Neutrophil (primary cell): ENCODE results near the gene FBXL17.

Source experiments
- H3K27ac ChIP-seq: fragments of 200-600 bp; sonication (generic); 2 replicates; pipeline ENCODE4 v1.5.1; 2016; ENCODE audit warnings: mild to moderate bottlenecking, moderate library complexity
- H3K27me3 ChIP-seq: fragments of 200-600 bp; sonication (generic); 2 replicates; pipeline ENCODE4 v1.6.0; 2016; ENCODE audit warnings: mild to moderate bottlenecking
- H3K36me3 ChIP-seq: fragments of 200-600 bp; sonication (generic); 2 replicates; pipeline ENCODE4 v1.5.1; 2017
- H3K4me1 ChIP-seq, 2 experiments: fragments of 200-600 bp in 1 of 2; sonication (generic) in 1 of 2; 1 replicate in 1 of 2; 2 replicates in 1 of 2; pipeline versions ENCODE4 v1.5.1 to v1.6.1; 2013 to 2016; ENCODE audit warnings: low read depth in 1 of 2, low read length in 1 of 2, mild to moderate bottlenecking in 1 of 2, moderate library complexity in 1 of 2; ENCODE audit not compliant: control insufficient read depth in 1 of 2, insufficient read depth in 1 of 2
- H3K4me3 ChIP-seq, 2 experiments: fragments of 200-600 bp in 1 of 2; sonication (generic) in 1 of 2; 1 replicate in 1 of 2; 2 replicates in 1 of 2; pipeline ENCODE4 v1.5.1; 2013 to 2016; ENCODE audit warnings: low read depth in 1 of 2, low read length in 1 of 2, mild to moderate bottlenecking in 1 of 2, moderate library complexity in 1 of 2
- H3K9me3 ChIP-seq: fragments of 200-600 bp; sonication (generic); 2 replicates; pipeline ENCODE4 v1.5.1; 2016
- CTCF ChIP-seq: fragments of 200-600 bp; sonication (generic); IDR thresholded peaks from 2 replicates; pipeline ENCODE4 v1.5.1; 2016; ENCODE audit warnings: antibody characterized with exemption

FBXL17 gene

DNA sequence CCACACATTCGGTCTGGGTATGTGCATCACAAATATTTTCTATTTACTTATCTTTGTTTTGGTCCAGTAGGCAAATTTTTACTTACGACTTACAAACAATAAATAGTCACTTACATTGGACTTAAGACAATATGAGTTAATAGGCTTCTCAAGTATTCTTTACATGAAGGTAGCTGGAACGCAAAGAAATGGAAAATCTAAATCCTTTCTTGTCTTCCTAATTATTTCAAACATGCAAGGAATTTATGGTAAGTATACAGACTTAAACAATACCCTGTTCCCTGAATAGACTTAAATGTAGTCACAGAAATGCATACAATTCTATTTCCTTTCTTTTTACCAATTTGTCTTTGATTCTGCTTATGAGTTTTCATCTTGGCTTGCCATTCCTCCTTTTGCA lies 448.6 kb downstream of the FBXL17 start:
- TF ChIP-seq CTCF = no peak
- Histone ChIP-seq H3K4me1 (no peaks in the 10 kb centered on the region), H3K9me3 (no peaks in the 10 kb centered on the region), H3K4me3 (no peak overlapping the region), H3K27ac (no peak overlapping the region), H3K36me3 (no peaks in the 10 kb centered on the region), H3K27me3 (no peaks in the 10 kb centered on the region)

GRCh38 chr5:107930891-107931290 lies 451.0 kb downstream of the FBXL17 start:
- Histone ChIP-seq H3K4me3 (no peak overlapping the region), H3K9me3 (no peaks in the 10 kb centered on the region), H3K36me3 (no peaks in the 10 kb centered on the region), H3K27ac (no peak overlapping the region), H3K4me1 (no peaks in the 10 kb centered on the region), H3K27me3 (no peaks in the 10 kb centered on the region)
- TF ChIP-seq CTCF = no peak

GRCh38 chr5:107930092-107930491 lies 451.8 kb downstream of the FBXL17 start:
- H3K4me3 ChIP-seq = no peak overlapping the region
- no peaks in the 10 kb centered on the region for H3K9me3 ChIP-seq
- H3K4me1 ChIP-seq = no peaks in the 10 kb centered on the region
- no peaks in the 10 kb centered on the region for H3K27me3 ChIP-seq
- H3K27ac ChIP-seq = no peak overlapping the region
- no peaks in the 10 kb centered on the region for H3K36me3 ChIP-seq
- no peak for TF ChIP-seq CTCF

GRCh38 chr5:107929080-107929479 lies 452.8 kb downstream of the FBXL17 start:
- TF ChIP-seq CTCF = no peak

DNA sequence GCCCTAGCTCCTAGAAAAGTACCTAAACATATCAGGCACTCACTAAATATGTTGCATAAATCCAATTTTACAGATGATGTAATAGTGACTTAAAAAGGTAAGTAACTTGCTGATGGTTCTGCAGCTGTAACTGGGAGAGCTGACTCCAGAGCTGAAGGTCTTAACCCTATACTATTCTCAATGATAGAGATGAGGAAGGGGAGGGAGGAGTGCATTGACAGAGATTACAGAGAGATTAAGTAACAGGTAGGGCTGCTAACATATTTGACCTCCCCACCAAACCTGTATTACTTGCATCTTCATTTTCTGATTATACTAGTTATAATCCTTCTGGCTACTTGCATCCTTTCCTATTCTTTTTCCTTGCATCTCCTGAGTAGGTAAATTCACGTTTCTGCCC lies 455.8 kb downstream of the FBXL17 start:
- H3K36me3 ChIP-seq = no peaks in the 10 kb centered on the region
- no peak for TF ChIP-seq CTCF
- no peaks in the 10 kb centered on the region for H3K9me3 ChIP-seq
- H3K4me3 ChIP-seq = no peak overlapping the region
- no peak overlapping the region for H3K27ac ChIP-seq
- no peaks in the 10 kb centered on the region for H3K4me1 ChIP-seq
- H3K27me3 ChIP-seq = no peaks in the 10 kb centered on the region

More at GRCh38 chr5:107929080-107929479, 452.8 kb downstream of the FBXL17 start:
- Histone ChIP-seq H3K36me3 (no peaks in the 10 kb centered on the region), H3K4me1 (no peaks in the 10 kb centered on the region), H3K27me3 (no peaks in the 10 kb centered on the region), H3K27ac (no peak overlapping the region), H3K9me3 (no peaks in the 10 kb centered on the region), H3K4me3 (no peak overlapping the region)

DNA sequence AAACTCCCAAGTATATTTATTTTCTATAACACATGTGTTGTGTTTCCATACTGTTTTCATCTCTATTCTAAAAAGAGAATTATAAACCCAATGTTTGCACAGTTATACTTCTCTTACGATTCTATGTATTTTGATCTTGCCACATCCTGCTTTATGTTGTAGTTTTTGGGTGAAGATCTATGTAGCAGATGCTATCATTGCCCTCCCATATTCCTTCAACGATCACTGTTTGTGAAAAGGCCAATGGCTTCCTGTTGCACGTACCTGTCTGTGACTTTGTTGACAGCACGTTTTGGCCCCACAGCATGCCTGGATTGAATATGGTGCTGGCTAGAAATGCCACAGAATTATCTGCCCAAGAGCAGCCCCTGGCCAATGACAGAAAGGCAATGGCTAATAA lies 456.7 kb downstream of the FBXL17 start:
- Histone ChIP-seq H3K9me3 (no peaks in the 10 kb centered on the region), H3K27ac (no peak overlapping the region), H3K27me3 (no peaks in the 10 kb centered on the region), H3K36me3 (no peaks in the 10 kb centered on the region), H3K4me1 (no peaks in the 10 kb centered on the region), H3K4me3 (no peak overlapping the region)
- no peak for TF ChIP-seq CTCF
